ENCODE measurements around the gene ROBO1. TPM values are rescaled to one million over a fixed set of nuclear protein-coding genes. Genes with fewer than 3 reads are reported as not detected.

Gene ROBO1
- total and polyA plus RNA-seq, 9 donors = 26.2 to 77.2 (median 38.7) TPM

GRCh38 chr3:79246875-79247724 lies 520.7 kb downstream of the ROBO1 start:
- no peaks in the 10 kb centered on the region for H3K27me3 ChIP-seq (ENCODE audit: control insufficient read depth, insufficient read depth, low read length)
- no peaks in the 10 kb centered on the region for H3K36me3 ChIP-seq (ENCODE audit: control insufficient read depth, insufficient read depth, low read length)
- no peaks in the 10 kb centered on the region for H3K4me1 ChIP-seq (ENCODE audit: control insufficient read depth, insufficient read depth, low read length)
- H3K4me3 ChIP-seq (ENCODE audit: low read length) = no peak overlapping the region
- H3K27ac ChIP-seq (ENCODE audit: low read length) = peak overlapping the region; percentile 76
- WGBS (ENCODE audit: insufficient coverage) = no CpG with 5 or more reads among the region's 8 CpGs
- peak; percentile 21 for DNase-seq
- H3K9me3 ChIP-seq (replicated peaks; ENCODE audit: control insufficient read depth, low read depth, low read length) = peaks cover 4% of the 10 kb centered on the region

- no CpG with 5 or more reads among the region's 1 CpG for WGBS (ENCODE audit: insufficient coverage)
- Histone ChIP-seq H3K4me1 (ENCODE audit: control insufficient read depth, insufficient read depth, low read length) (no peaks in the 10 kb centered on the region), H3K9me3 (replicated peaks; ENCODE audit: control insufficient read depth, low read depth, low read length) (peaks cover 8% of the 10 kb centered on the region), H3K36me3 (ENCODE audit: control insufficient read depth, insufficient read depth, low read length) (no peaks in the 10 kb centered on the region), H3K27ac (ENCODE audit: low read length) (no peak overlapping the region), H3K4me3 (ENCODE audit: low read length) (no peak overlapping the region), H3K27me3 (ENCODE audit: control insufficient read depth, insufficient read depth, low read length) (no peaks in the 10 kb centered on the region)
- DNase-seq = peak; percentile 9
These were observed 522.3 kb downstream of the ROBO1 start for GRCh38 chr3:79245284-79246138.

GRCh38 chr3:79236496-79236895 lies 531.3 kb downstream of the ROBO1 start:
- Histone ChIP-seq H3K36me3 (ENCODE audit: control insufficient read depth, insufficient read depth, low read length) (no peaks in the 10 kb centered on the region), H3K4me3 (ENCODE audit: low read length) (no peak overlapping the region), H3K9me3 (replicated peaks; ENCODE audit: control insufficient read depth, low read depth, low read length) (no peaks in the 10 kb centered on the region), H3K4me1 (ENCODE audit: control insufficient read depth, insufficient read depth, low read length) (no peaks in the 10 kb centered on the region), H3K27me3 (ENCODE audit: control insufficient read depth, insufficient read depth, low read length) (no peaks in the 10 kb centered on the region), H3K27ac (ENCODE audit: low read length) (no peak overlapping the region)
- WGBS (ENCODE audit: insufficient coverage) = no CpG with 5 or more reads among the region's 1 CpG
- no peak for DNase-seq

GRCh38 chr3:79233431-79234060 lies 534.3 kb downstream of the ROBO1 start:
- Histone ChIP-seq H3K4me1 (ENCODE audit: control insufficient read depth, insufficient read depth, low read length) (no peaks in the 10 kb centered on the region), H3K9me3 (replicated peaks; ENCODE audit: control insufficient read depth, low read depth, low read length) (no peaks in the 10 kb centered on the region), H3K27ac (ENCODE audit: low read length) (no peak overlapping the region), H3K4me3 (ENCODE audit: low read length) (no peak overlapping the region), H3K27me3 (ENCODE audit: control insufficient read depth, insufficient read depth, low read length) (no peaks in the 10 kb centered on the region), H3K36me3 (ENCODE audit: control insufficient read depth, insufficient read depth, low read length) (no peaks in the 10 kb centered on the region)
- no peak for DNase-seq
- 89% methylated on average over 2 of the region's 7 CpGs for WGBS (ENCODE audit: insufficient coverage)

GRCh38 chr3:79230266-79230665 lies 537.5 kb downstream of the ROBO1 start:
- no CpG with 5 or more reads among the region's 1 CpG for WGBS (ENCODE audit: insufficient coverage)
- H3K36me3 ChIP-seq (ENCODE audit: control insufficient read depth, insufficient read depth, low read length) = no peaks in the 10 kb centered on the region
- H3K4me1 ChIP-seq (ENCODE audit: control insufficient read depth, insufficient read depth, low read length) = no peaks in the 10 kb centered on the region
- no peak for DNase-seq
- H3K27ac ChIP-seq (ENCODE audit: low read length) = no peak overlapping the region
- H3K9me3 ChIP-seq (replicated peaks; ENCODE audit: control insufficient read depth, low read depth, low read length) = no peaks in the 10 kb centered on the region
- H3K27me3 ChIP-seq (ENCODE audit: control insufficient read depth, insufficient read depth, low read length) = no peaks in the 10 kb centered on the region
- H3K4me3 ChIP-seq (ENCODE audit: low read length) = no peak overlapping the region

GRCh38 chr3:79217096-79217495 lies 550.7 kb downstream of the ROBO1 start:
- no peak for DNase-seq
- no peaks in the 10 kb centered on the region for H3K9me3 ChIP-seq (replicated peaks; ENCODE audit: control insufficient read depth, low read depth, low read length)
- H3K27ac ChIP-seq (ENCODE audit: low read length) = no peak overlapping the region
- H3K4me3 ChIP-seq (ENCODE audit: low read length) = no peak overlapping the region
- H3K36me3 ChIP-seq (ENCODE audit: control insufficient read depth, insufficient read depth, low read length) = no peaks in the 10 kb centered on the region
- no CpG with 5 or more reads among the region's 2 CpGs for WGBS (ENCODE audit: insufficient coverage)
- no peaks in the 10 kb centered on the region for H3K27me3 ChIP-seq (ENCODE audit: control insufficient read depth, insufficient read depth, low read length)
- H3K4me1 ChIP-seq (ENCODE audit: control insufficient read depth, insufficient read depth, low read length) = no peaks in the 10 kb centered on the region

GRCh38 chr3:79215286-79215685 lies 552.5 kb downstream of the ROBO1 start:
- DNase-seq = no peak
- no CpG with 5 or more reads among the region's 4 CpGs for WGBS (ENCODE audit: insufficient coverage)
- no peak overlapping the region for H3K4me3 ChIP-seq (ENCODE audit: low read length)
- no peaks in the 10 kb centered on the region for H3K27me3 ChIP-seq (ENCODE audit: control insufficient read depth, insufficient read depth, low read length)
- H3K27ac ChIP-seq (ENCODE audit: low read length) = no peak overlapping the region
- H3K9me3 ChIP-seq (replicated peaks; ENCODE audit: control insufficient read depth, low read depth, low read length) = no peaks in the 10 kb centered on the region
- H3K36me3 ChIP-seq (ENCODE audit: control insufficient read depth, insufficient read depth, low read length) = no peaks in the 10 kb centered on the region
- H3K4me1 ChIP-seq (ENCODE audit: control insufficient read depth, insufficient read depth, low read length) = no peaks in the 10 kb centered on the region

- 86% methylated on average over 5 of the region's 12 CpGs for WGBS (ENCODE audit: insufficient coverage)
- no peak overlapping the region for H3K27ac ChIP-seq (ENCODE audit: low read length)
- H3K9me3 ChIP-seq (replicated peaks; ENCODE audit: control insufficient read depth, low read depth, low read length) = no peaks in the 10 kb centered on the region
- H3K4me3 ChIP-seq (ENCODE audit: low read length) = no peak overlapping the region
- H3K4me1 ChIP-seq (ENCODE audit: control insufficient read depth, insufficient read depth, low read length) = no peaks in the 10 kb centered on the region
- H3K27me3 ChIP-seq (ENCODE audit: control insufficient read depth, insufficient read depth, low read length) = no peaks in the 10 kb centered on the region
- no peak for DNase-seq
- H3K36me3 ChIP-seq (ENCODE audit: control insufficient read depth, insufficient read depth, low read length) = no peaks in the 10 kb centered on the region
These were observed 556.0 kb downstream of the ROBO1 start for GRCh38 chr3:79211586-79212359.

GRCh38 chr3:79204351-79204750 lies 563.4 kb downstream of the ROBO1 start:
- H3K36me3 ChIP-seq (ENCODE audit: control insufficient read depth, insufficient read depth, low read length) = no peaks in the 10 kb centered on the region
- no peaks in the 10 kb centered on the region for H3K9me3 ChIP-seq (replicated peaks; ENCODE audit: control insufficient read depth, low read depth, low read length)
- no CpG with 5 or more reads among the region's 3 CpGs for WGBS (ENCODE audit: insufficient coverage)
- no peak for DNase-seq
- H3K27ac ChIP-seq (ENCODE audit: low read length) = no peak overlapping the region
- no peaks in the 10 kb centered on the region for H3K27me3 ChIP-seq (ENCODE audit: control insufficient read depth, insufficient read depth, low read length)
- H3K4me3 ChIP-seq (ENCODE audit: low read length) = no peak overlapping the region
- H3K4me1 ChIP-seq (ENCODE audit: control insufficient read depth, insufficient read depth, low read length) = no peaks in the 10 kb centered on the region
